Measurements from ENCODE around the gene TIMP2.
A peak's percentile ranks its signal among the peaks of the same experiment; 100 is the strongest.
"Not testable (repeated sequence)": the region's sequence is repeated elsewhere in the genome, so short reads cannot be mapped to it uniquely, and the experiment has no call there.

TIMP2 gene

GRCh38 chr17:78883089-78883532 is 42.1 kb downstream of the TIMP2 start:
- in situ Hi-C loops (cut with HindIII; ENCODE audit: low pct_ligation_motif_present, low pct_unique_long_range_greater_than_20kb, low sequenced_read_pairs) = no loop called here
- peak; percentile 84 for DNase-seq

DNA sequence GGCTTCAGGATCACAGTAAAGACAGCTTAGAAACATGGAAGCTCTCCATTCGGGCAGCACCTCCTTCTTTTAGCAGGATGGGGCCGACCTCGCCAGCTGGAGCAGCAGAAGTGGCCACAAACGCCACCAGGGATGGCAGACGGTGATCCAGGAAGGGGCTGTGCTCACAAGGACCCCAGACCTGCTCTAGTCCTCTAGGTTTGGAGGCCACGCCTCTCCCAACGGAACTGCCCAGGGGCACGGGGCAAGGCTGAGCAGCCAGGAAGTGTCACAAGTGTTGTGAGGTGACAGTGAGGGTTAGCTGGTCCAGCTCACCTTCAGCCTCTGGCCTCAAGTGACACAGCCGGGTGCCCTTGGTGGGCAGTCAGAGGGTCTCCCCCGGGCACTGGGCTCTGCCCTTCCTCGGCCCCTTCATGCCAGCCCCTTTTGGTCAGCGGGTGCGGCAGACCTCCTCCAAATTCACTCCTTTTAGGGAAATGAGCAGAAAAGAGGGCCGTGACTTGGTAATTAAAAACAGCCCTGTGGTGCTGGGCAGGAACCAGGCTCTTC is 42.6 kb downstream of the TIMP2 start:
- no peak for DNase-seq
- in situ Hi-C loops (cut with HindIII; ENCODE audit: low pct_ligation_motif_present, low pct_unique_long_range_greater_than_20kb, low sequenced_read_pairs) = no loop called here

- no peak for DNase-seq
- in situ Hi-C loops (cut with HindIII; ENCODE audit: low pct_ligation_motif_present, low pct_unique_long_range_greater_than_20kb, low sequenced_read_pairs) = no loop called here
These were observed 45.5 kb downstream of the TIMP2 start for GRCh38 chr17:78879635-78880186.

DNA sequence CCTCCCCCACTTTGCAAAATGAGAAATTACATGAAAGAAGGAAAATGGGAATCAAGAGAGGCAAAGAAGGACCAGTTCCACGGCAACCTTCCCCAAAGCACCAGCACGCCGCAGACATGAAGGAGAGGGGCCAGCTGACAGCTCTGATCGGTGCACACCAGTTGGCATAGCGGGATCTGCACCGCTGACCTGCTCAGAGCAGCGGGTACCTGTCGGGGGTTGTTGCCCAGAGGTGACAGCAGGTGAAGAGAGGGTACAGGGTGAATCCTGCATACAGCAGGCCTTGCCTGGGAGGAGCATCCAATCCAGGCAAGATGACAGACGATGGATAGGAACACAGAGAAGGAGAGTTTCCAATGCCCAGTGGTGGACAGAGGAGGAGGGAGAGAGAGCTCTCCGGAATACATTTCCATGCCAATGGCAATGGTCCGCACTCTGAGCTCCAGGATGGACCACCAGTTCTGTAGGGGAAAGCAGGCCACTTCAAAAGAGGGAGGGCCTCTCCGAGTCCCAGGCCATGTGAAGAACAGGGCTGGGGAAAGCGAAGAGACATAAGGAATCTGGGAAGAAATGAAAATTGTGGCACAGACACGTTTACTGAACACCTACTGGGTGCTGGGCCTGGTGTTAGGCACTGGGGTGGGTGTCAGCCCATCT is 46.2 kb downstream of the TIMP2 start:
- in situ Hi-C loops (cut with HindIII; ENCODE audit: low pct_ligation_motif_present, low pct_unique_long_range_greater_than_20kb, low sequenced_read_pairs) = no loop called here
- DNase-seq = no peak

- no peak for DNase-seq
- in situ Hi-C loops (cut with HindIII; ENCODE audit: low pct_ligation_motif_present, low pct_unique_long_range_greater_than_20kb, low sequenced_read_pairs) = no loop called here
These were observed 46.9 kb downstream of the TIMP2 start for GRCh38 chr17:78878261-78878660.

DNA sequence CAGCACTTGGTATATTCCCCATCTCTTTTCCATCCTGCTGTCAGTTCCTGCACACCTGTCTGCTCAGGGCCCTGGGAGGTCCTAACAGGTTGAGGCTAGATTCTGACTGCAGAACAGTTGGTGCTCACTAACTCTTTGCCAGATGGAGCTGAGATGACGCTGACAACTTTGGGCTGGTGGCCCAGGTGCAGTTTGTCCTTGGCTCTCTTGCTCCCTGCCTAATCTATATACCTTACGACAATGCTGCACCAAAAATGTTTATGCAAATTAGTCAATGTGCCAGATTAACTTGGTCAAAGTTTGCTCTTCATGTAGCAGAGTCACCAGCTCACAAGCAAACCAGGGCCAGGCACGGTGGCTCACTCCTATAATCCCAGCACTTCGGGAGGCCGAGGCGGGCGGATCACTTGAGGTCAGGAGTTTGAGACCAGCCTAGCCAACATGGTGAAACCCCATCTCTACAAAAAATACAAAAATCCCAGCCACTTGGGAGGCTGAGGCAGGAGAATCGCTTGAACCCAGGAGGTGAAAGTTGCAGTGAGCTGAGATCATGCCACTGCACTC is 48.2 kb downstream of the TIMP2 start:
- DNase-seq; in situ Hi-C loops (cut with HindIII; ENCODE audit: low pct_ligation_motif_present, low pct_unique_long_range_greater_than_20kb, low sequenced_read_pairs): not testable (repeated sequence)

- in situ Hi-C loops (cut with HindIII; ENCODE audit: low pct_ligation_motif_present, low pct_unique_long_range_greater_than_20kb, low sequenced_read_pairs) = no loop called here
- DNase-seq = no peak
These were observed 49.0 kb downstream of the TIMP2 start for GRCh38 chr17:78876094-78876597.

DNA sequence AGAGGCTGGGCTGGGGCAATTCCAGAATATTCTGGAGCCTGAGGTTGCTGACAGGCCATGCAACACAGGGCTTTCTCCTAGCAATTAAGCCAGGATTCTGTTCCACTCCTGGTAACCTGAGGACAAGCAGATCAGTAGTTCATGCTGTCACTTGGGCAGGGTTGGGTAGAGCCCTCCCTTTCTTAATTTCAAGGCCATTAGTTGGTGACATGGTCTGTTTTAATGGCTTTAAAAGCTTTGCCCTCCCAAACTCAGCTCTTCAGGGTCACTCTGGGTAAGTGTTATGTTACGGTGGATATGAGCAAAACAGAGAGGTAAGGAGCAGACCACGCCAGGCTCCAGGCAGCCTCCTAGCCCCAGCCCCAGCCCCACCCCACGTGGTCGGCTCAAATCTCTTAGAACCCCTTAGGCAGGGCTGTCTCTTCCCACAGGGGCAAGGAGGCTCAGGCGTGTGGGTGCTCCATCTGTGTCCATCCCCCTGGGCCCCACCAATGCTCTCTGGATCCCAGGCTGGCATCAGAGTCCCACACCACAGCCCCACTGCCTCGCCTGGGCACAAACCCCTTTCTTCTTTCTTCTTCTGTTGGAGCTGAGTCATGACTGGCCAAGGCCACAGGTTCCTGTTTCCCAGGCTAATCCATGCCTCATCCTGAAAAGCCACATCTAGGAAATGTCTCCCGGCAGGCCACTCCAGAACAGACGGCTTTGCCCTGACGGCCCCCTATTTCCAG is 49.7 kb downstream of the TIMP2 start:
- in situ Hi-C loops (cut with HindIII; ENCODE audit: low pct_ligation_motif_present, low pct_unique_long_range_greater_than_20kb, low sequenced_read_pairs) = no loop called here
- no peak for DNase-seq

DNA sequence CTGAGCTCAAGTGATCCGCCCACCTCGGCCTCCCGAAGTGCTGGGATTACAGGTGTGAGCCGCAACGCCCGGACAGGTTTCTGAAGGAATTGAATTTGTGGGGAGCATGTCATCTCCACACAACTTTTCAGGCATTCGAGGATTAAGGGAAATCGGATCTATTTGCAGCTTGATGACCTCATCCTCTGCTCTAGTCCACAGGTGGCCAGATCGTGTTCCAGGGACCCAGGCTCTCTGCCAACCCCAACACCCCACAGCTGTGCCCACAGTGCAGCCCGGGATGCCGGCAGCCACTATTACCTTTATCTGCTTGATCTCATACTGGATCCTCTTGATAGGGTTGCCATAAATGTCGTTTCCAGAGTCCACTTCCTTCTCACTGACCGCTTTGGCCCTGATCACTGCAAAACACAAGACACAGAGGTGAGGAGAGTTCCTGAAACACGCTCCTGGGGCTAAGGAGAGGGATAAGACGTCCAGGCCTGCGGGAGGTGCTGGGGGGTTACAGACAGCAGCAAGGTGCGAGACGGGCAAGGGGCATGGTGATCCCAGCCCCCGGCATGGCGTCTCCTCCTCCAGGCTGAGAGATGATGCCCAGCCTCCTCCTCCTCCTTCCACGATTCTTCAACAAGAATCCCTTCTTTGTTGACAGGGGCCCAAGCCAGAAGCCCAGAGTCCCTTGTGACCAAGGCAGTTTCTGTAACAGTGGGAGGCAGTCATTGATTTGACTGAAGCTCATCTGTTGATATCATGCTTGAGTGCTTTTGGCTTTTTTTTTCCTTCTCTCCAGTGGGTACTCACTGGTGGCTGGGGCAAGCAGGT is 51.5 kb downstream of the TIMP2 start:
- in situ Hi-C loops (cut with HindIII; ENCODE audit: low pct_ligation_motif_present, low pct_unique_long_range_greater_than_20kb, low sequenced_read_pairs) = no loop called here

GRCh38 chr17:78872486-78872885 is 52.7 kb downstream of the TIMP2 start:
- DNase-seq = no peak
- in situ Hi-C loops (cut with HindIII; ENCODE audit: low pct_ligation_motif_present, low pct_unique_long_range_greater_than_20kb, low sequenced_read_pairs) = no loop called here

More for the DNA sequence above, 51.5 kb downstream of the TIMP2 start:
- peak; percentile 46 for DNase-seq

GRCh38 chr17:78870621-78871020 is 54.6 kb downstream of the TIMP2 start:
- in situ Hi-C loops (cut with HindIII; ENCODE audit: low pct_ligation_motif_present, low pct_unique_long_range_greater_than_20kb, low sequenced_read_pairs) = no loop called here
- no peak for DNase-seq

GRCh38 chr17:78868391-78868790 is 56.8 kb downstream of the TIMP2 start:
- in situ Hi-C loops (cut with HindIII; ENCODE audit: low pct_ligation_motif_present, low pct_unique_long_range_greater_than_20kb, low sequenced_read_pairs) = no loop called here
- no peak for DNase-seq

DNA sequence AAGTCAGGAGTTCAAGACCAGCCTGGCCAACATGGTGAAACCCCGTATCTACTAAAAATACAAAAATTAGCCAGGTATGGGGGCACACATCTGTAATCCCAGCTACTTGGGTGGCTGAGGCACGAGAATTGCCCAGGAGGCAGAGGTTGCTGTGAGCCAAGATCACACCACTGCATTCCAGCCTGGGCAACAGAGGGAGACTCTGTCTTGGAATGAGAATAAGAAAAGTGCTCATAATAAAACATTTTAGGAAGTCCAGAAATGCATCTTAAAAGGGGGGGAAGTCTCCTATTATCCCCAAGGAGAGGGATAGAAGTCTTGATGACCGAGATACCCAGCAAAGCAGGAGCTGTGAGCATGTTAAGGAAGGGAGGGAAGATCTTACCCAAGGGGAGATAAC is 58.1 kb downstream of the TIMP2 start:
- DNase-seq; in situ Hi-C loops (cut with HindIII; ENCODE audit: low pct_ligation_motif_present, low pct_unique_long_range_greater_than_20kb, low sequenced_read_pairs): not testable (repeated sequence)

GRCh38 chr17:78865682-78866390 is 59.4 kb downstream of the TIMP2 start:
- peak; percentile 85 for DNase-seq
- in situ Hi-C loops (cut with HindIII; ENCODE audit: low pct_ligation_motif_present, low pct_unique_long_range_greater_than_20kb, low sequenced_read_pairs) = no loop called here

DNA sequence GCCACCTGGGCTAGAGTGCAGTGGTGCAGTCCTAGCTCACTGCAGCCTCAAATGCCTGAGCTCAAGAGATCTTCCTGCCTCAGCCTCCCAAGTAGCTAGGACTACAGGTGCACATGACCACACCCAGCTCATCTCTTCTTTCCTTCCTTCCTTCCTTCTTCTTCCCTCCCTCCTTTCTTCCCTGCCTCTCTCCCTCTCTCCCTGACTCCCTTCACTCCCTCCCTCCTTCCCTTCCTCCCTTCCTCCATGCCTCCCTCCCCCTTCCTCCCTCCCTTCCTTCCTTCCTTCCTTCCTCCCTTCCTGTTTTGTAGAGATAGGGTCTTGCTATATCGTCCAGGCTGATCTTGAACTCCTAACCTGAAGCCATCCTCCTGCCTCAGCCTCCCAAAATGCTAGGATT is 61.1 kb downstream of the TIMP2 start:
- in situ Hi-C loops (cut with HindIII; ENCODE audit: low pct_ligation_motif_present, low pct_unique_long_range_greater_than_20kb, low sequenced_read_pairs) = no loop called here
- no peak for DNase-seq

GRCh38 chr17:78862073-78863023 is 62.8 kb downstream of the TIMP2 start:
- peak; percentile 98 for DNase-seq
- in situ Hi-C loops (cut with HindIII; ENCODE audit: low pct_ligation_motif_present, low pct_unique_long_range_greater_than_20kb, low sequenced_read_pairs) = no loop called here

- in situ Hi-C loops (cut with HindIII; ENCODE audit: low pct_ligation_motif_present, low pct_unique_long_range_greater_than_20kb, low sequenced_read_pairs) = no loop called here
- DNase-seq = no peak
These were observed 64.0 kb downstream of the TIMP2 start for GRCh38 chr17:78861229-78861628.

All from ACHN (cell line).